HG03354 (cell line): ENCODE results near the gene RBMS1.

Source experiments
- ATAC-seq: cut with Tn5 transposase; IDR thresholded peaks from one replicate; pipeline ENCODE4 v1.9.1; 2021; ENCODE audit warnings: mild to moderate bottlenecking; ENCODE audit not compliant: unreplicated experiment, poor library complexity, severe bottlenecking

The RBMS1 gene

GRCh38 chr2:160420711-160421110, 72.9 kb downstream of the RBMS1 start:
- ATAC-seq = no peak

DNA sequence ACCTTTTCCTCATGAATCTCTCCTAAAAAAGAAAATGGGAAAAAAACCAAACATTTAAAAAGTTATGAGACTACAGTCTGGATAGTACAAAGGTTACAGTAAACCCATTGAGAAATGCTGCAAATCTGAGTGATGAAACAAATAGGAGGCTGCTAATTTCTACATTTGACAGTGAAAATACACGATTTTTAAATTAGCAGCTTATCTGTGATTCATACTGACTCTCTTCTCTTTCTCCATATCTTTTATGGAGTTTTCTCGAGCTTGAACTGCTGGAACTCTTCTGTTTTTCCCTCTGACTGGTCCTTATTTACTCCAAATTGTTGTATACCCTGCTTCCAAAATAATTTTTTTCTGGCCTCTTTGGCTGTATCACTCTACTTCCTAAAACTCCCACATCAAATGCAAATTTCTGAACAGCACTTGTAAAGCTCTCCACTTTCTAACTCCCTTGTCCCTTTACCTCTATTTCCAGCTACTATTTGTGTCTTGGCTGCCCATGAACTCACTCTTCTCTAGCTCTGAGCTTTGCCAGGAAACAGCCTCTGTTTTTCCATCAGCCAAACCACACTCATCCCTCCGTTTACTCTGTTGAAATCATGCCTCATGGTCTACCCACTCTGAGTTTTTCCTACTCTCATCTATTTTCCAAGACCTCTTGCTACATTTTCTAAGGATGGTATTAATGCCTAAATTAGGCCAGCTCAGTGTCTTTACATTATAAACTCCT, 73.7 kb downstream of the RBMS1 start:
- ATAC-seq = no peak

GRCh38 chr2:160418853-160419252, 74.8 kb downstream of the RBMS1 start:
- no peak for ATAC-seq

- no peak for ATAC-seq
These were observed 75.2 kb downstream of the RBMS1 start for GRCh38 chr2:160418398-160418765.

GRCh38 chr2:160417745-160418397, 75.7 kb downstream of the RBMS1 start:
- ATAC-seq = no peak

- ATAC-seq = no peak
These were observed 77.6 kb downstream of the RBMS1 start for GRCh38 chr2:160415991-160416390.

DNA sequence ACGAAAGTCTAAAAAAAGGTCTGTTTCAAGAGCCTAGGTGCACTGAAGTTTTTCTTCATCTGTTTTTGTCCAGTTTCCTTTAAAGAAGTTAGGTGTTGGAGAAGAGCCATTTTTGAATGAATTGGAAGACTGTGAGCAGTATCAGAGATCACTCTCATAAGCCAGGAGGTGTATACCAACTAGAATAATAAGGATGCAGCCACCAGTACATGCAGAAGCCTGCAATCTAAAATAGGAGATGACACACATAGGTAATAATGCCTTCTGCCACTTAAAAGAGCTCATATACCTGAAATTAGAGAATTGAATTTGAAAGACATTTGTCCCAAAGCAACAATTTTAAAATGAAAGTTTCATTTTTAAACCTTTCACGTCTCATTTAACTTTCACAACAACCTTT, 81.7 kb downstream of the RBMS1 start:
- ATAC-seq = no peak

DNA sequence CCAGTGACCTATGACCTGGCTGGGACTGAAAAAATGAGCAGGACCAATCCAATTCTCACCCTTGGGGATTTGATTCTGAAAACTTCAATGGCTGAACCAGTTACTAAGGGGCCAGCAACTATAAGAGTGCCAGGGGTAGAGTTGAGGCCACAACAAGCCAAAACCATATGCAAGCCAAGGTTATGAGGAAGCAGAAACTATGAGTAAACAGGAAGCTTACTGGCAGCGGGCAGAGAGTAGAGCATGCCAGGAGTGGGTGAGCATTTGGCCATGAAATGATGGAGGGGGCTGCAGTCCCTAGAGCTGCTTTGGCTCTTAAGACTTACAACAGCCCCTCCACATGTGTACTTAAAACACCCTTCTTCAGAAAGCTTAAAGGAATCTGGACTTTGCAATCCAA, 82.4 kb downstream of the RBMS1 start:
- ATAC-seq = peak; percentile 35

DNA sequence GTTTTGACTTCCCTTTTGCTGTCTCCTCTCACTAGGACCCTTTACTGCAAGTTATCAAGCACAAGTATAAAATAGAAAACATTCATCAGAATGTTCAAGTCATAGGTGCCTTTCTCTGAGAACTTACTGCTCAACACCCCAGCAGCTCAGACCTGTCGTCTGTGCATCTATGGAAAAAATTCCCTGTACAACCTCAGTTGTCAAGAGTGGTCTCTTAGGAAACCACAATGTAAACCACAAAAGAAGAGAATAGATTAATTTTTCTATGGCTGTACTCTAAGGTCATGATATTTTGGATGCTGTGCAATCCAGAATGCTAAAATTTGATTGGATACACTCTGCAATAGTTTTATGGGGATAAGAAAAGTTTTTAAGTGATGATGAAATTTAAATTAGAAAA, 84.1 kb downstream of the RBMS1 start:
- no peak for ATAC-seq

- no peak for ATAC-seq
These were observed 84.7 kb downstream of the RBMS1 start for GRCh38 chr2:160408959-160409291.

GRCh38 chr2:160408173-160408958, 85.2 kb downstream of the RBMS1 start:
- ATAC-seq = no peak

- ATAC-seq = peak; percentile 67
These were observed 86.0 kb downstream of the RBMS1 start for GRCh38 chr2:160407393-160408172.

DNA sequence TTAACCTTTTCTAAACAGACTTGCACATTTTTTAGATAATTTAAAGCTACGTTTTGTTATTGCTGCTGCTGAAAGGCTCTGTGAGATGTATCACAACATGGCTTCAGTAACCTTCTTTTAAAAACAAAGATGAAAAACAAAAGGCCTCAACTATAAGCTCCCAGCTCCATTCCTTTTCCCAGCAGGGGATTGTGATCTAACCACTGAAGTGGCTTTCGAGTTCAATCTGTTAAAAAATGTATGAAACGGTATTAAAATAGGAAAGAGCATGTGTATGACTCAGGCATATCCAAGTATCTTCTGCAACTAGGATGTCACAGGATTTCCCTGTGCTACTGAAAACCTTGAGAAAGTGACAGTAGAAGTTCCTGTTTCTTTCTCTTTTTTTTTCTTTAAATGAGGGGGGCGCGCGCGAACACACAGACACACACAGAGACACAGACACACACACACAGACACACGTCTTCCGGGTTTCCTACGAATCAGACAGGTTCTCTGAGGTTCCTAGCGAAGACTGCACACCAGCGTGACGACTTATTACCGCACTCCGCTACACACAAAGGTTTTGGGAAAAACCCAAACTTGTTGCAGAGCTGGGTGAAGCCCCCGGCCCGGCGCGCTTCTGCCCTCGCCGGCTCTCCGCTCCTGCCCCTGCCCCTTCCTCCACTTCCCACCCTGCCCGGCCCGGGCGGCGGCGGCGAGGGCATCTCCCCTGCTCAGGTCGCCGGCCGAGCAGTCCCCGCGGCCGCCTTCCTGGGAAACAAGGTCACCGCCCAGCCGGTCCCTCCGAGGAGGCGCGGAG, 86.8 kb downstream of the RBMS1 start:
- peak; percentile 67 for ATAC-seq

DNA sequence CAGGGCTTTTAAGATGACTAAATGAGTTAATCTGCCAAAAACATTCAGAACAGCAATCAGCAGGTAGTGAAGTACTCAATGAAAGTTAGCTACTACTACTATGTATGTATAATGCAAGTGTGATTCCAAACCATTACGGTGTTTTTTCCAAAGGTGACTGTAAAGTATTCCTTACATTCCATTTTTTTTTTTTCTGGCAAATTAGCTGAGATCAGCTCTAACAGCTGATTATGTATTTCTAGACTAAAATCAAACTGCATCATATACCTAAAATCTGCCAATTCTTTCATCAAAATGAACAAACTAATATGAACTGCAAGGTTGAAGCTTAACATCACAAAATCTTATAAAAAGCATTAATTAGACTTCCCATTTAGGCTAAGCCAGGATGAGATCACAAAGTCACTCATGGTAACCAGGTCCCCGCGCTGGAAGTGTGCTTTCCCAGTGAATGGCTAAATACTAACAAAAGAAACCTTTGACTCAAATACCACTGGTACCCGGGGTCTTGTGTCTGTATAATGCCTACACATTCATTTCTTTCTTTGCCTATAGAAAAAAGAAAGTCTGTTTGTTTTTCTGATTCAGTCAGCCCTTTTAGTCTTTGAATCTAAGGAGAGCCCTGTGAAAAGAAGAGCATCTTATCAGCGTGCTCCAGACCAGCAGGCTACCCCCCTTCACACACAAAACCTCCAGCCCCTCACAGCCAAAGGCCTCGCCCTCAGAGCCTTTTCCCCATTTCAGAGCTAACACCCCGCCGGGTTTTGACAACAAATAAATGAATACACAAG, 88.3 kb downstream of the RBMS1 start:
- ATAC-seq = no peak

DNA sequence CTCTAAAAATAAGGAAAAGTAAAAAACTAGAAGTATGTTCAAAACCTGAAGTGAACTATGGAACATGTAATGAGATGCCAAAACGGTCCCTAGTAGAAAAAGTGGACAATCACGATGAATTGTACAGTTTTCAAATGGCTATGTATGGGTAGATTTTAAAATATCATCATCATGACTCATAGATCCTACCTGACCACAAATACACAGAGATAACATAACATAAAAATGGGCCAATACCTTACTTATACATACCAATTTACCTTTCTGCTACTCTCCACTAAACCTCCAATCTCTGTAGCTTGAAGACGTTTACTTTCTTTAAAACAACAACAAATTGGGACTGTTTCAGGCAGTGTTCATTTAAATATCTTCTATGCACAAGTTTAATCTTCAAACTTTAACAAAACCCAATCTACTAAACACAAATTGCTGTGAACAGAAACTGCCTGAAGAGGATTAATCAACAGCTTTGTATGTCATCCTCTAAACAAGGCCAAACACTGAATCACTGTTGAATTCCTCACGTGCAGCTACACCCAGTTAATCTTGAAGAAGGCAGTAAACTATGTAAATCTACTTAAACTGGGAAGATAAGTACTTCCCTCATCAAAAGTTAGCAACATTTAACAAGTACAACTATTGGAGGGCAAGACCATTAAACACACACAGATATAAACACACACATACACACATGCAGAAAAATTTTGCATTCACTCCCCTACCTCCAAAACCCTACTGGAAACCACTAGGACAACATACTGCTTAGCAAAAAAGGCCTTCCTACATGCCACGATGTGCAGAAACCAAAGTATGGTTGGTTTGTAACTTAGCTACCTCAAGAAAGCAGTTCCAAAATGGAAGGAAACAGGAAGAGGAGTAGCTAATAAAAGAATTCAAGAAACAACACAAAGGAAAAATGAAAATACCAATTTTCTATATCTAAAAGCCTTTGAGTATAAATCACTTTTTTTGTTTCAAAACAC, 90.3 kb downstream of the RBMS1 start:
- no peak for ATAC-seq

DNA sequence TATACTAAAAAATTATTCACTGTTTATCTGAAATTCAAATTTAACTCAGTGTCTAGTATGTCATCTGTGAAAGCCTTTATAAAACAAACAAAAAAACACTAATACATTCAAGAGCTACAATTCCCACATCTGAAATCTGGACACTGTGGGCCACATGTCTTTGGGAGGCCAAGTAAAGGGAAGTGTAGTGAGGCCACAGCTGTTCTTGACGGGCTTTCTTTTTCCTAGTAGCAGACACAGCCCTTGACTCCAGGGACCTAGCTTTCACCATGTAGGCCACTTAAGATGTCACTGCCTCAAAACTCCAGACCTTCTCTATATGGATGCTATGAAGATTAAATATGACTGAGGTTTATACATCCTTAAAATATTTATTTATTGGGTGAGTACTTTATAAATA, 91.1 kb downstream of the RBMS1 start:
- ATAC-seq = no peak

DNA sequence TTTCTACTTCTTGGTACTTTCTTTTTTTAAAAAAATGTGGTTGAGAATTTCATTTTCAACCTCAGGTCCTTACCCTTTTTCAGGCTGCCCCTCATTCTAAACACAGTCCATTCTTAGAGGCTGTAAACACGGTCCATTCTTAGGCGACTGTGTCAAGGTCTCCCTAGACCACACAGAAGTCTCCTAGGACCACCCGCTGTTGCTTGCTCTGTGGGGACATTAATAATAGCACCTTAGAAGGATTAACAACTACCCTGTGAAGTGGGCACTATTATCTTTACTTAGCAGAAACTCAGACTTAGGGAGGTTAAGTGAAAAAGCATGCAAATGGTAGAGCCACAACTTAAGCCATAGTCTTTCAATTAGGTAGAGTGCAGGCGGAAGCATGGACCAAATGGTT, 91.7 kb downstream of the RBMS1 start:
- ATAC-seq = peak; percentile 45

- no peak for ATAC-seq
These were observed 93.7 kb downstream of the RBMS1 start for GRCh38 chr2:160399880-160400279.
